RWPE1 (cell line): ENCODE measurements around the gene PRDM7.

Experiments used
- CTCF ChIA-PET: fragments of 350-600 bp; sonication (Branson Sonifier 250); formaldehyde crosslinking; extraction: SDS; loops from one replicate; lab custom pipeline; 2021; lab: Yijun Ruan, JAX
- POLR2A ChIA-PET: fragments of 400-600 bp; formaldehyde crosslinking; extraction: SDS; loops from one replicate; lab custom pipeline; 2020; ENCODE audit warnings: antibody characterized with exemption; ENCODE audit not compliant: low non-redundant PET; lab: Yijun Ruan, JAX
- DNase-seq: peaks from one replicate; pipeline ENCODE4 v3.0.0; 2012; ENCODE audit warnings: low spot score
- H3K27ac ChIP-seq: fragments of 450-650 bp; 2 replicates; pipeline ENCODE4 v1.5.1; 2017
- TF ChIP-seq, protein P1 (sequence below): fragments of 450-650 bp; conservative IDR thresholded peaks from 2 replicates; pipeline ENCODE4 v1.5.1; 2017; ENCODE audit warnings: low read depth, mild to moderate bottlenecking

PRDM7 gene

DNA sequence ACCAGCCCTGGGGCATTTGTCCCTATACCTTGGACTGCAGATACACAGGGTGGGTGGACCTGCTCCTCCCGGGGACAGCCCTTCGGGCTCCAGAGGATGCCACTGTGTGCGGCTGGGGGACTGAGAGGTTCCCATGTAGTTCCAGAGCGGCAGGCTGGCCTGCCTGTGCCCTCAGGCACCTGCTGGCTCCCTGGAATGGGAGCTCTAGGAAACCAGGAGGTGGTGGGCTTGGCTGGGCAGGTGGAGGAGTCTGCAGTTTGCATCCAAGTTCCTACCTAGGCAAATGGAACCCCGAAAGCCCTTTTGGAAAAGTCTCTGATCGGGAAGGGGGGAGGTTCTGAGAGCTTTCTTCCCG is 58.9 kb downstream of the PRDM7 start:
- no peak for DNase-seq
- CTCF ChIA-PET = interaction anchor here (1.0 to 1.4 kb wide), 2 partner anchors 28 to 64 kb away, joined by 5 read pairs; no protein-coding TSS in a partner anchor
- POLR2A ChIA-PET = interaction anchor here (0.6 kb wide), 1 partner anchor 12 kb away, joined by 3 read pairs; no protein-coding TSS in a partner anchor
- TF ChIP-seq, protein P1, sequence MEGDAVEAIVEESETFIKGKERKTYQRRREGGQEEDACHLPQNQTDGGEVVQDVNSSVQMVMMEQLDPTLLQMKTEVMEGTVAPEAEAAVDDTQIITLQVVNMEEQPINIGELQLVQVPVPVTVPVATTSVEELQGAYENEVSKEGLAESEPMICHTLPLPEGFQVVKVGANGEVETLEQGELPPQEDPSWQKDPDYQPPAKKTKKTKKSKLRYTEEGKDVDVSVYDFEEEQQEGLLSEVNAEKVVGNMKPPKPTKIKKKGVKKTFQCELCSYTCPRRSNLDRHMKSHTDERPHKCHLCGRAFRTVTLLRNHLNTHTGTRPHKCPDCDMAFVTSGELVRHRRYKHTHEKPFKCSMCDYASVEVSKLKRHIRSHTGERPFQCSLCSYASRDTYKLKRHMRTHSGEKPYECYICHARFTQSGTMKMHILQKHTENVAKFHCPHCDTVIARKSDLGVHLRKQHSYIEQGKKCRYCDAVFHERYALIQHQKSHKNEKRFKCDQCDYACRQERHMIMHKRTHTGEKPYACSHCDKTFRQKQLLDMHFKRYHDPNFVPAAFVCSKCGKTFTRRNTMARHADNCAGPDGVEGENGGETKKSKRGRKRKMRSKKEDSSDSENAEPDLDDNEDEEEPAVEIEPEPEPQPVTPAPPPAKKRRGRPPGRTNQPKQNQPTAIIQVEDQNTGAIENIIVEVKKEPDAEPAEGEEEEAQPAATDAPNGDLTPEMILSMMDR = no peak
- peak overlapping the region; percentile 7; the same call in 1 of the 2 replicates for H3K27ac ChIP-seq

- CTCF ChIA-PET = no interaction called here
These were observed 60.7 kb downstream of the PRDM7 start for GRCh38 chr16:90016339-90016950.

DNA sequence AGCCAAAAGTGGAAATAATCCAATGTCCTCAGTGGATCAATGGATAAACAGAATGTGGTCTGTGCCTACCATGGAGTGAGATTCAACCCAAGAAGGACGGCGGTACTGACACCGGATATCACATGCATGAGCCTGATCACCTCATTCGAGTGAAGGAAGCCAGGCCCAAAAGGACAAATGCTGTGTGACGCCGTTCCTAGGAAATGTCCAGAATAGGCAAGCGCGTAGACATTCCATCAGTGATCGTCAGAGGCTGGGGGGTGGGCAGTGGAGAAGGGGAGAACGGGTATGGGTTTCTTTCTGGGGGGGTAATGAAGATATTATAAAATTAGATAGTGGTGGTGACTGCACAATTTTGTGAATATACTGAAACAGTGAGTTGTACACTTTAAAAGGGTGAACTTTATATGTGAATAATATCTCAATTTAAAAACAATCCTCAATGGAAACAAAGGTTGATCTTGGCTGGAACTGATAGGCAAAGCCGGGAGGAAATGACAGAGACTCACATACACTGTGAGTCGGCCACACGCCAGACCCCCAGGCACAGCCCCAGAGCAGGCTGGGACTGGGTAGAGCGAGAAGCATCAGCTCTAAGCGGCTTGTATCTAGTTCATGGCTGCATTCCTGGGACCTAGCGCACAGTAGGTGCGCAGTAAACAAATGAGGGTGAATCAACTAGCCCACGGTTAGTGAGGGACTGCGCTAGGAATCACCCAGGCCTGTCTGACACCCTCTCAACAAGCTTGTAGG is 61.4 kb downstream of the PRDM7 start:
- no peak overlapping the region for H3K27ac ChIP-seq
- CTCF ChIA-PET = no interaction called here
- TF ChIP-seq, protein P1 = no peak
- POLR2A ChIA-PET = no interaction called here
- no peak for DNase-seq

More at GRCh38 chr16:90016339-90016950, 60.7 kb downstream of the PRDM7 start:
- DNase-seq = no peak
- TF ChIP-seq, protein P1 = no peak
- H3K27ac ChIP-seq = no peak overlapping the region
- POLR2A ChIA-PET = no interaction called here

DNA sequence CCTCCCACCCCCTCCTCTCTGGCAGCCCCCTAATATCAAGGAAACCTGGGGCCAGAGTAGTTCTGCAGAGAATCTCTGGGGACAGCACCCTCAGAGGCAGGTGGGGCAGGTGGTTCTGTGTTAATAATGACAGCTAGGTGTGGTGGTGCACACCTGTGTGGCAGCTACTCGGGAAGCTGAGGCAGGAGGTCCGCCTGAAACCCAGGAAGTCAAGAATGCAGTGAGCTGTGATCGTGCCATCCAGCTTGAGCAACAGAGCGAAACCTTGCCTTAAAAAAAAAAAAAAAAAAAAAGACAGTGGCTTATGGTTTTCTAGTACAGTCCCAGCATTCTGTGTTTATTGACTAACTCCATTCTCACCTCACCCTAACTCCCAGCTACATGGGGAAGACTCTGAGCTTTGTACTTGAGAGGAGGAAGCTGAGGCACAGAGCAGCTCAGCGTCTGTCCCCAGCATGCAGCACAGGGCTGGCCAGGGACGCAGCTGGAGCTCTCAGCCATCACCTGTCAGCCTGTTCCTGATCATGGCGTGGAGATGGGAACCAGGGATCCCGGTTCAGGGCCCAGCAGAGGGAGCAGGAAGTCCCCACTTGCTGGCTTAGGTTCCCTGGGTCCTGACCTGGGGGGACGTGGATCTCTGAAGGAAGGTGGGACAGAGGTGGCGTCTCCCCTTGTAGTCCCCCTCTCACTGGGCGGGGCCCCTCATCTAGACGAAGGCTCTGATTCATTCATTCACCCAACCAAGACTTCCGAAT is 64.0 kb downstream of the PRDM7 start:
- no peak overlapping the region for H3K27ac ChIP-seq
- ChIA-PET CTCF (no interaction called here), POLR2A (no interaction called here)
- TF ChIP-seq, protein P1 = no peak
- DNase-seq = no peak

DNA sequence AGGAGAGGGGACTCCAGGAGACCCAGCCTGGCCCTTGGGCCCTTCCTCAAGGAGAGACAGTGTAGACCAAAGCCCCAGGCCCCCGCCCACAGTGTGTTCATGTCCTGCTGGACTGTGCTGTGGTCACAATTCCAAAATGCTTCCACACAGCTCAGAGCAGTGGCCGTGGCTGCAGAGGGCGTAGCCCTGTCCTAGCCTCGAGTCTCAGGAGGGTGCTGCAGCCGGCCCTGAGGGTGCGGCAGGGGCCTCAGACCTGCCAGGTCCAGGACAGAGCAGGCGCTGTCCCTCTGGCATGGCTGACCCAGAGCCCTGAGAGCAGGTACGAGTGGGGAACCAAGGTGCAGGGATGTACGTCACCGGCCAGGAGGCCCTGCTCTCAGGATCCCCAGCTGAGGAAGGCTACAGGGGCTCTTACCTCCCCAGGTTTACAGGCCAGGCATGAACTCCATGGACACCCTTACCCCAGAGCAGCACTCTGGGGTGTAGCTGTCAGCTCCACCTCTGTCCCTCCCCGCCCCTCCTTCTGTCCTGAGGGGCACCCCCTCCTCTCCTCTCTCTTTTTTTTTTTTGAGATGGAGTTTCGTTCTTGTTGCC is 65.1 kb downstream of the PRDM7 start:
- TF ChIP-seq, protein P1 = no peak
- no peak for DNase-seq
- CTCF ChIA-PET = no interaction called here
- no peak overlapping the region for H3K27ac ChIP-seq
- POLR2A ChIA-PET = no interaction called here

DNA sequence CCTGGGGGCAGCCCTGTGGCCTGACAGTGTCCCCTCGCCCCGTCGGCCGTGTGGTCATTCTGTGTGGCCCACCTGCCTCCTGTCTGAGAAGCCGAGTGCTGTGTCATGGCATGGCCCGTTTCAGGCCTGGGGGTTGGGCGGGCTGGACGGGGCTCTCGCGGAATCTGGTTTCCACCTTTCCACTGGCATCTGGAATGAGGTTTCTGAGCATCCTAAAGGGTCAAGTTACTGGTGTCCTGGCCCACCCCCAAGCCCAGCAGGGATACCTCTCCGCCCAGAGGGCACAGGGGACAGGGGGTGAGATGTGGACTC is 65.7 kb downstream of the PRDM7 start:
- ChIA-PET POLR2A (no interaction called here), CTCF (no interaction called here)
- TF ChIP-seq, protein P1 = no peak
- no peak overlapping the region for H3K27ac ChIP-seq
- no peak for DNase-seq
